Measurements from ENCODE around the gene BCR.

Gene BCR

GRCh38 chr22:23177197-23177596 is 3.1 kb upstream of the BCR start:
- no peak for DNase-seq

GRCh38 chr22:23178512-23179254 is 1.6 kb upstream of the BCR start:
- DNase-seq, result peak in 1 of 2 experiments; percentile 51

DNA sequence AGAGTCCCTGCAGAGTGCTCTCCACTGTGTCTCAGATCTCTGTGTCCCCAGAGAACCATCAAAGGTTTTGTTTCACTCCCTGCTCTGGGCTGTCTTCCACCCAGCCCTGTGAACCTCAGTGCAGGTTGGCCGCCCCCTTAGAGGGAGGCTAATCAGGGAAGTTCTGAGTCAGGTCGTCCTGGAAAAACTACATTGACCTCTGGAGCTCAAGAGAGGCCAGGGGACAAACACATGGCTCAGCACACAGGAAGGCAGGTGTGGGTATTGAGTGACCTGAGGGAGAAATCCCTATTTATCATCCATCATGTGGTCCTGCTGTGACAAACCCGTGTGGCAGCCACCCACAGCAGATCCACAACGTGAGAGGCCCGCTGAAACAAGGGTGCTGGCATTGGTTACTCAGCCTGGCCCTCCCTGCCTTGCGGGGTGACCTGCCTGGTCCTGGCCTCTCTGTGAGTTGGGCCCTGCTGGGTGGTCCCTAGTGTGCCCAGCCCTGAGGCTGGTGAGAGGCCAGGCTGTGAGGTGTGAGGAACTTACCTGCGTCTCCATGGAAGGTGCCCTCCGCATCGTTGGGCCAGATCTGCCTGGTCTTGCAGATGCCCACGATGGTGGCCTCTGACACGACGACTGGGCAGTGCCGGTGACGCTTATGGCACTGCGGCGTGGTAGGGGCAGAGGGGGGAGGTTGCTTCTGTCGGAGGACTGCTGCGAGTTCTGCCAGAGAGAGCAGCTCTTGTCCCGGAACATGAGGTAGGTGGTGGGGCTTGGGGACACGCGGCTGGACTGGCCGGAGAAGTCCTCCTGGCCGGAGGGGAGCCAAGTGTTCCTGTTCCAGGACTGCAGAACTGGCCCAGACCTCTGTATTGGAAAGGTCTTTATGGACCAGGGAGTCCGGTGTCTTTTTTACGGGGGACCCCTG is 669 bp upstream of the BCR start:
- DNase-seq, result no peak

DNA sequence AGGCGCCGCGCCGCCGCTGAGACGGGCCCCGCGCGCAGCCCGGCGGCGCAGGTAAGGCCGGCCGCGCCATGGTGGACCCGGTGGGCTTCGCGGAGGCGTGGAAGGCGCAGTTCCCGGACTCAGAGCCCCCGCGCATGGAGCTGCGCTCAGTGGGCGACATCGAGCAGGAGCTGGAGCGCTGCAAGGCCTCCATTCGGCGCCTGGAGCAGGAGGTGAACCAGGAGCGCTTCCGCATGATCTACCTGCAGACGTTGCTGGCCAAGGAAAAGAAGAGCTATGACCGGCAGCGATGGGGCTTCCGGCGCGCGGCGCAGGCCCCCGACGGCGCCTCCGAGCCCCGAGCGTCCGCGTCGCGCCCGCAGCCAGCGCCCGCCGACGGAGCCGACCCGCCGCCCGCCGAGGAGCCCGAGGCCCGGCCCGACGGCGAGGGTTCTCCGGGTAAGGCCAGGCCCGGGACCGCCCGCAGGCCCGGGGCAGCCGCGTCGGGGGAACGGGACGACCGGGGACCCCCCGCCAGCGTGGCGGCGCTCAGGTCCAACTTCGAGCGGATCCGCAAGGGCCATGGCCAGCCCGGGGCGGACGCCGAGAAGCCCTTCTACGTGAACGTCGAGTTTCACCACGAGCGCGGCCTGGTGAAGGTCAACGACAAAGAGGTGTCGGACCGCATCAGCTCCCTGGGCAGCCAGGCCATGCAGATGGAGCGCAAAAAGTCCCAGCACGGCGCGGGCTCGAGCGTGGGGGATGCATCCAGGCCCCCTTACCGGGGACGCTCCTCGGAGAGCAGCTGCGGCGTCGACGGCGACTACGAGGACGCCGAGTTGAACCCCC is 798 bp downstream of the BCR start:
- no peak for DNase-seq

GRCh38 chr22:23181721-23182308 is 1.5 kb downstream of the BCR start:
- no peak for DNase-seq

DNA sequence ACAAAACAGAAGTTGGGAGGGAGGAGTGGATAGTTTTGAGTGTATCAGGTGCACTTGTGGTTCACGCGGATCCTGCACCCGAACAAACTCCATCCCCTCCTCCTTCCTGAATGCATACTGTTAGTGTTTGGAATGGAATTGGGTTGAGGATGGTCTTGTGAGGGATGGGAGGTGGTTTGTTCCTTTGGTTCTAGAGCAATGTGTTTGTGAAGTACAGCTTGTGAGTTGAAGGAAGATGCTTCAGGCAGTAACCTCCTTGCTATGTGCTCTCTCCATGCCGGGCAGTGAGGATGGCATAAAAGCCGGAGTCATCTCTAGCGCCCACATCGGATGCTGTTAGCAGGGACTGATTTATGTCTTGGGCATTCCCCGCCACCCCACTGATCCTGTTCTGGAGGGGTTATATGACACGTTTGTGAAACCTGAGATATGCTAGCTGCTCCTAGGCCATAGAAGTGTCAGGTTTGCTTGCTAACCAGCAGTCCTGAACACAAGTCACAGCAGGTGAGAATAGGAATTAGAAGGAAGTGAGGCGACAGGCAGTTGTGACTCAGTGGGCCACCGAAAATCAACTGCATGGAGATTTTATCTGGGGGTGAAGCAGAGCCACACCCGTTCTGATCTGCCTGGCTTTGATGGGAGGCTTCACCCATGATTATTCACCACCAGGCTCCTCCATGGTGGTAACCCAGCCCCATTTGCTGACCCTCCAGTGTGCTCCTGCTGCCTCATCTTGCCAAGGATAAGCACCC is 2.2 kb downstream of the BCR start:
- peak in 1 of 2 experiments; percentile 19 for DNase-seq

GRCh38 chr22:23183061-23183698 is 2.9 kb downstream of the BCR start:
- no peak for DNase-seq

DNA sequence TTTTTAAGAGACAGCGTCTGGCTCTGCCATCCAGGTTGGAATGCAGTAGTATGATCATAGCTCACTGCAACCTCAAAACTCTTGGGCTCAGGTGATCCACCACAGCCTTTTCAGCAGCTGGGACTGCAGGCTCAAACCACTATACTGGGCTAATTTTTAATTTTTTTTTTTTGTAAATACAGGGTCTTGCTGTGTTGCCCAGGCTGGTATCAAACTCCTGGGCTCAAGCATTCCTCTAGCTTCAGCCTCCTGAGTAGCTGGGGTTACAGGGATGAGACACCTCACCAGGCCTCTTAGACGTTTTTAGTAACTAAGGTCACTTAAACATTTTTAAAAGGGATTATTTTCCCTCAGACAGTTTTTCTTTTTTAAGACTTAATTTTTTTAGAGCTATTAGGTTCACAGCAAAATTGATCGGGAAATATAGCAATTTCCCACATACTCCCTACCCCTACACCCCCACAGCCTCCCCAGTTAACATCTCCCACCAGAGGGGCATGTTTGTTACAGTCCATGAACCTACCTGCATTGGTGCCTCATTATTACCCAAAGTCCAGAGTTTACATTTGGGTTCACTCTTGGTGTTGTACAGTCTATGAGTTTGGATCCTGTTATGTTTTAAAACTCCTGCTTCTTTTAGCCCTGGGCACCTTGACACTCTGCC is 3.9 kb downstream of the BCR start:
- no peak for DNase-seq

- no peak for DNase-seq
Measured at GRCh38 chr22:23184764-23185113, 4.4 kb downstream of the BCR start.

DNA sequence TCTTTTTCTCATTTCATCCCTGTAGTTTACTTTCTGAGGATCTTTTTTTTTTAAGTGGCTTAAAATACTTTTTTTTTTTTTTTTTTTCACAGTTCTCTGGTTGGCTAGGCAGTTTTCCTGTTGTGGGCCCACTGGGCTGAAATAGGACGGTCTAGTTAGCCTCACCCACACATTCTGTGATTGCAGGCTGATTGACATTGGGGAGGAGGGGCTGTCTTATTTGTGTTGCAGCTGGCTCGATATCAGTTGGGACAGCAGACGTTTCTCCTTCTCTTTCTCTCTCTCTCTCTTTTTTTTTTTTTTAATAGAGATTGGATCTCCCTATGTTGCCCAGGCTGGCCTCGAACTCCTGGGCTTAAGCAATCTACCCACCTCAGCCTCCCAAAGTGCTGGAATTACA is 6.9 kb downstream of the BCR start:
- no peak for DNase-seq

- DNase-seq, result no peak
Measured at GRCh38 chr22:23187871-23188700, 7.8 kb downstream of the BCR start.

GRCh38 chr22:23190526-23190925 is 10.2 kb downstream of the BCR start:
- DNase-seq, result no peak

DNA sequence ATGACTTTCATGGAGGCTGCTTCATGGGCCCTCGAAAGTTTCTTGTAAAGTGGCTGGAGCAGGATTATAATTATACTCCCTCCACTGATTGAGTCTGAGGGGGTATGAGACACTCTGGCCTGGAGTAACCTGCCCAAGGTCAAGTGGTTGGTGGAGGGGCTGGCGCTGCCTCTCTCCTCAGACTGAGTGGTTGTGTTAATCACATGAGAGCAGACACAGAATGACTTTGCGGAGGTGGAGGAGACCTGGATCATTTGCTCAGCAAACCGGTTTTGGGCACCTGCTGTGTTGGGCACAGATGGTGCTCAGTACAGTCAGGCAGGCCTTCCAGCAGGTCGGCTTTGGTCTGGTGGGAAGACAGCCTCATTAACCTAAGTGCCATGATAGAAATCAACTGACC is 11.8 kb downstream of the BCR start:
- peak; percentile 67 to 73 for DNase-seq

- no peak for DNase-seq
Measured at GRCh38 chr22:23192558-23192957, 12.2 kb downstream of the BCR start.

DNA sequence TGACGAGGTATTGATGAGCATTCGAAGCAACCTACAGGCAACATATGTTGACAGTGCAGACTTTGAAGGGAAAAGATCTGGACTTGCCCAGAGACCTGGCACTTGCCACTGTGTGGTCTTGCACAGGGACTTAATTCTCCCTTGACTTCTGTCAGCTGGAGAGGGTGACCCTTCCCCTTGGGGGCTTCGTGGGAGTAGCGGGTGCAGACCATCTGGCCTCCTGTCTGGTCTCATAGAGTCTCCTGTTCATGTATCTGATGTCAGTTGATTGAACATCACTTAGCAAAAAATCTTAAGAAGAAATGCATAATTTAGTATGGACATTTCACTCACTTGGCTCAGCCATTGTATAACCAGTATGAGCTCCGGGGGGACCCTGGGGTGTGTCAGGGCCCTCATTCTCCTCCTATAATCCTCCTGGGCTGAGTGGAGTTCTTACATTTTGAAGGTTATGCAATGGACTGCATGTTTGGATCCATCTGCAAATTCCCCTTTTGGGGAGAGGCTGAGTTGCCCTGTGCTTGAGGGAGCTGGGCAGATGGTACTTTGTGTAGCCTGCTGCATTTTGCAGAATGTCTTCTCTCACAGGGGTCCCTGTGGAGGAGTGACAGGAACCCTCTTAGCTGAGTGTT is 13.0 kb downstream of the BCR start:
- DNase-seq, result no peak

- DNase-seq, result no peak
Measured at GRCh38 chr22:23193882-23194281, 13.6 kb downstream of the BCR start.

DNA sequence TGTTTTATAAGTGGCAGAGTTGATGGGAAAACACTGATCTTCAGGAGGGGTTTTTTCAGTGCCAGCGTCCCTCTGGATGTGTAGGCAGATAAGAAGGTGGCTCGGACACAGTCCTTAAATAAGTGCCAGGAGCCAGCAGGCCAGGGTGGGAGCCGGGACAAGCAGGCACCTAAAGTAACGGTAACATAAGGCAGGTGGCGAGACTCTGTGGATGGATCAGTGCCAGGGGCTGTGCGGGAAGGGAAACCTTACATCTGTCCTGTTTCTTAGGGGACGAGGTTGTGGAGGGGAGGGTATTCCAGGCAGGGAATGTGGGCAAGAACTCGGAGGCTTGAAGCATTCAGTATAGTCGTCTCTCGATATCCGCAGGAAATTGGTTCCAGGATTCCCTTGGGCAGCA is 15.9 kb downstream of the BCR start:
- no peak for DNase-seq

GRCh38 chr22:23197836-23198235 is 17.5 kb downstream of the BCR start:
- no peak for DNase-seq

DNA sequence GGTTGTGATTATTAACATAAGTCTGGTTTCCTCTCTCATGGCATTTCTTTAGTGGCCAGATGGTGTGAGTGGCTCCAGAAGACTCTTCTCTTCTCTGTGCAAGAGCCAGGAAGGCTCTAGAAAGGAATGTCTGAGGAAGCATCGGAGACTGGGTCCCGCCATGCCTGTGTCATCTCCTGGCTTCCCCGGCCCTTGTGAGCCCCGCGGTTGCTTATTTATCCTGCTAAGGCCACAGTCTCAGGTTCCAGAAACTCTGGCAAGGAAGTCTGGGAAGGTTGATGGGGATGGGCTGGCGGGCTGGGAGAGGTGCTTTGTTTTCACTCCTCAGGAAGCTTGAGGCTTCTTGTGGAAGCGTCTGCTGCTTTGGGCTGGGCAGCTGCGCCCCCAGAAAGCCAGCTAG is 18.9 kb downstream of the BCR start:
- DNase-seq, result no peak

GRCh38 chr22:23200898-23201297 is 20.6 kb downstream of the BCR start:
- no peak for DNase-seq

All from cerebellar nuclear complex (tissue), 1 donor.